SHP77 (cell line): ENCODE data around the gene OAS2.
A peak's percentile ranks its signal among the peaks of the same experiment; 100 is the strongest.
"Not testable (repeated sequence)": the region's sequence is repeated elsewhere in the genome, so short reads cannot be mapped to it uniquely, and the experiment has no call there.

ENCODE experiments used
- DNase-seq, 2 experiments: peaks; one replicate each; lab custom pipeline; 2025; lab: John Stamatoyannopoulos, UW

The OAS2 gene

GRCh38 chr12:112948806-112949205 is 29.5 kb upstream of the OAS2 start:
- no peak for DNase-seq

- DNase-seq = no peak
Observed at GRCh38 chr12:112950701-112951100, 27.6 kb upstream of the OAS2 start.

GRCh38 chr12:112957125-112957524 is 21.2 kb upstream of the OAS2 start:
- DNase-seq = not testable (repeated sequence)

- no peak for DNase-seq
Observed at GRCh38 chr12:112961074-112961473, 17.2 kb upstream of the OAS2 start.

- no peak for DNase-seq
Observed at GRCh38 chr12:112961536-112961935, 16.8 kb upstream of the OAS2 start.

- no peak for DNase-seq
Observed at GRCh38 chr12:112962561-112962960, 15.8 kb upstream of the OAS2 start.

- DNase-seq = no peak
Observed at GRCh38 chr12:112963227-112963861, 15.0 kb upstream of the OAS2 start.

- DNase-seq = no peak
Observed at GRCh38 chr12:112964067-112964670, 14.2 kb upstream of the OAS2 start.

GRCh38 chr12:112964915-112965314 is 13.4 kb upstream of the OAS2 start:
- DNase-seq = no peak

GRCh38 chr12:112965643-112966042 is 12.7 kb upstream of the OAS2 start:
- no peak for DNase-seq

- no peak for DNase-seq
Observed at GRCh38 chr12:112967306-112967705, 11.0 kb upstream of the OAS2 start.

GRCh38 chr12:112967858-112968257 is 10.5 kb upstream of the OAS2 start:
- no peak for DNase-seq

GRCh38 chr12:112969547-112970306 is 8.6 kb upstream of the OAS2 start:
- no peak for DNase-seq

GRCh38 chr12:112970391-112970790 is 7.9 kb upstream of the OAS2 start:
- no peak for DNase-seq

- peak in 1 of 2 experiments; percentile 9 for DNase-seq
Observed at GRCh38 chr12:112971248-112971647, 7.1 kb upstream of the OAS2 start.

- no peak for DNase-seq
Observed at GRCh38 chr12:112973011-112973735, 5.1 kb upstream of the OAS2 start.

GRCh38 chr12:112973818-112974231 is 4.5 kb upstream of the OAS2 start:
- DNase-seq = no peak

- no peak for DNase-seq
Observed at GRCh38 chr12:112974904-112975303, 3.4 kb upstream of the OAS2 start.

- DNase-seq = no peak
Observed at GRCh38 chr12:112977139-112977538, 1.2 kb upstream of the OAS2 start.

- no peak for DNase-seq
Observed at GRCh38 chr12:112977641-112978040, 678 bp upstream of the OAS2 start.

- no peak for DNase-seq
Observed at GRCh38 chr12:112979041-112979680, 842 bp downstream of the OAS2 start.
